Measurements from ENCODE around the gene SASH3. TPM values are rescaled to one million over a fixed set of nuclear protein-coding genes. Genes with fewer than 3 reads are reported as not detected.
A peak's percentile ranks its signal among the peaks of the same experiment; 100 is the strongest.

Gene SASH3
- total RNA-seq, 1 experiment from 2014 or later, result 0.42 TPM

DNA sequence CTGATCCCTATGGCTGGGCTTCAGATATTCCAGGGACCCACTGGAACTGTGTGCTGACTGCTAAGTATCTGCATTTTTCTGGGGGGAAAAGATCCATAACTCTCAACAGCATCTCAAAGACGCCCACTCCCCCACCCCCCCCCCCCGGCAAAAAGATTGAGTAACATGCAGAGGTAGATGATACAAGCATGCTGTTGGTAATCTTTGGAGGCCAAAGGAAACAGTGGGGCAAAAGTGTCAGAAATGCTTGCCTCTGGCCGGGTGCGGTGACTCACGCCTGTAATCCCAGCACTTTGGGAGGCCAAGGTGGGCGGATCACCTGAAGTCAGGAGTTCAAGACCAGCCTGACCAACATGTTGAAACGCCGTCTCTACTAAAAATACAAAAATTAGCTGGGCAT lies 28.8 kb upstream of the SASH3 start:
- ChIA-PET RAD21 (ENCODE audit: low non-redundant PET in 1 of 2, low total read pairs in 2 of 2, uncharacterized antibody in 2 of 2, unreplicated experiment in 2 of 2) (no interaction called here), POLR2A (no interaction called here), CTCF (no interaction called here)
- DNase-seq (ENCODE audit: low read depth, low spot score) (no peak), ATAC-seq (no peak)
- no peaks in the 10 kb centered on the region for H3K79me2 ChIP-seq (ENCODE audit: insufficient read depth, low read length)
- H3K4me1 ChIP-seq (ENCODE audit: control insufficient read depth in 1 of 2, insufficient read depth in 2 of 2, low read length in 2 of 2), result no peaks in the 10 kb centered on the region
- no peaks in the 10 kb centered on the region for H3K9me3 ChIP-seq (ENCODE audit: control insufficient read depth in 1 of 2, insufficient read depth in 1 of 2, low read depth in 1 of 2, low read length in 2 of 2)
- no peak overlapping the region for H3K4me2 ChIP-seq (ENCODE audit: low read length)
- H3K9ac ChIP-seq (ENCODE audit: low read length), result no peak overlapping the region
- intact Hi-C loops (cut with micrococcal nuclease), result no loop called here
- TF ChIP-seq POLR2AphosphoS5 (IDR thresholded peaks at IDR 0.05; ENCODE audit: low read depth, low read length) (no peak), JUND (IDR thresholded peaks at IDR 0.05) (no peak), SIN3A (IDR thresholded peaks at IDR 0.05; ENCODE audit: low read depth) (no peak), RAD21 (IDR thresholded peaks at IDR 0.05; ENCODE audit: low read depth) (no peak), SP1 (IDR thresholded peaks at IDR 0.05; ENCODE audit: low read depth) (no peak), CBX3 (IDR thresholded peaks at IDR 0.05; ENCODE audit: low read depth) (no peak)
- H3K36me3 ChIP-seq (ENCODE audit: control insufficient read depth in 1 of 2, insufficient read depth in 2 of 2, low read length in 2 of 2), result no peaks in the 10 kb centered on the region
- H3K27me3 ChIP-seq (ENCODE audit: insufficient read depth, low read length), result no peaks in the 10 kb centered on the region
- H4K20me1 ChIP-seq (ENCODE audit: insufficient read depth), result no peaks in the 10 kb centered on the region
- H3K9me2 ChIP-seq (ENCODE audit: insufficient read depth), result no peaks in the 10 kb centered on the region
- H2AFZ ChIP-seq (ENCODE audit: low read depth, low read length, poor library complexity, severe bottlenecking), result no peak overlapping the region
- BruUV-seq (replicated peaks), result no TSS peak
- H3K27ac ChIP-seq (ENCODE audit: low read depth, low read length), result no peak overlapping the region
- no peak overlapping the region for H3K4me3 ChIP-seq (replicated peaks in 1 of 2; ENCODE audit: low read depth in 1 of 2, low read length in 2 of 2)

DNA sequence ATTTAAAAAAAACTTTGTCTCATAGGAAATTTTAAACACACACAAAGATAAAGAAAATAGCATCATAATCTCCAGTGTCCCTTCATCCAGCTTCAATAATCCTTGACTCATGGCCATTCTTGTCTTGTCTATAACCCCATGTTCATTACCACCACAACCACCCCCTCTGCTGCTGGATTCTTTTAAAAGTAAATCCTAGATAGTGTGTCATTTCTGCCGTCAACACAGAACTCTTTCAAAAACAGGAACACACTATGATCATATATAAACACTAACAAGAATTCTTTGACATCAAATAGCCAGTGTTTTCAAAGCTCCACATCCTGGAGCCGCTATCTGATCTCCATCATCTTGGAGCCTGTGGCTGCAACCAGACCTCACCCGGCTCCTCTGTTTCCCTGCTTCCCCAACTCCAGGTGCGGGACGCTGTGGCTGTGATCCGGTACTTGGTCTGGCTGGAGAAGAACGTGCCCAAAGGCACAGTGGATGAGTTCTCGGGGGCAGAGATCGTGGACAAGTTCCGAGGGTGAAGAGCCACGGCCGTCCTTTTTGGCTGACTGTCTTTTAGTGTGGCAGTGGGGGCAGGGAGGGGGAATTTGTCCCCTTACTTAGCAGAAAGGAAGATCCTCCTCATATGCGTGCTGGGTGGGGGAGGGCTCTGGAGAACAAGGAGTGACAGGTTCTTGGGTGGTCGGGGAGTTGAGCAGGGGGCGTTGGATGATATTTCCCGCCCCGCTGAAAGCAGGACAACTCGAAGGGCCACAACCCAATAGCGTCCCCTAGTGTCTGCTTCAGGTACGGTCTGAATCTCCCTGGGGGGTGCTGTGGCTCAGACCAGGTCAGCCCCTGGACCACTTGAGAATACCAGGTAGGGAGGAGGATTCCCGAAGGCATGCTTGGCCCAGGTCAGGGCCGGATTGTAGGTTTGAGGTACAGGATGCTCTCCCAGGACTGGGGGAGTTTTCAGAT lies 25.4 kb upstream of the SASH3 start:
- DNase-seq (ENCODE audit: low read depth, low spot score), result no peak
- Histone ChIP-seq H2AFZ (ENCODE audit: low read depth, low read length, poor library complexity, severe bottlenecking) (no peak overlapping the region), H3K27ac (ENCODE audit: low read depth, low read length) (no peak overlapping the region), H3K27me3 (ENCODE audit: insufficient read depth, low read length) (no peaks in the 10 kb centered on the region), H3K79me2 (ENCODE audit: insufficient read depth, low read length) (no peaks in the 10 kb centered on the region), H3K4me2 (ENCODE audit: low read length) (no peak overlapping the region), H3K36me3 (ENCODE audit: control insufficient read depth in 1 of 2, insufficient read depth in 2 of 2, low read length in 2 of 2) (no peaks in the 10 kb centered on the region), H3K9ac (ENCODE audit: low read length) (no peak overlapping the region), H3K4me1 (ENCODE audit: control insufficient read depth in 1 of 2, insufficient read depth in 2 of 2, low read length in 2 of 2) (peaks cover 0 to 5% of the 10 kb centered on the region in 2 experiments; a peak in 1 of 4 replicates), H4K20me1 (ENCODE audit: insufficient read depth) (no peaks in the 10 kb centered on the region), H3K4me3 (replicated peaks in 1 of 2; ENCODE audit: low read depth in 1 of 2, low read length in 2 of 2) (no peak overlapping the region), H3K9me3 (ENCODE audit: control insufficient read depth in 1 of 2, insufficient read depth in 1 of 2, low read depth in 1 of 2, low read length in 2 of 2) (no peaks in the 10 kb centered on the region), H3K9me2 (ENCODE audit: insufficient read depth) (no peaks in the 10 kb centered on the region)
- BruUV-seq (replicated peaks), result no TSS peak
- intact Hi-C loops (cut with micrococcal nuclease), result no loop called here
- ChIA-PET POLR2A (no interaction called here), RAD21 (ENCODE audit: low non-redundant PET in 1 of 2, low total read pairs in 2 of 2, uncharacterized antibody in 2 of 2, unreplicated experiment in 2 of 2) (no interaction called here), CTCF (no interaction called here)
- 0 out of 2 replicates have a peak, but pooled peaks have one; percentile 38 for ATAC-seq
- TF ChIP-seq EZH2phosphoT487 (IDR thresholded peaks at IDR 0.05; ENCODE audit: borderline replicate concordance), result no peak
- TF ChIP-seq, protein P1, sequence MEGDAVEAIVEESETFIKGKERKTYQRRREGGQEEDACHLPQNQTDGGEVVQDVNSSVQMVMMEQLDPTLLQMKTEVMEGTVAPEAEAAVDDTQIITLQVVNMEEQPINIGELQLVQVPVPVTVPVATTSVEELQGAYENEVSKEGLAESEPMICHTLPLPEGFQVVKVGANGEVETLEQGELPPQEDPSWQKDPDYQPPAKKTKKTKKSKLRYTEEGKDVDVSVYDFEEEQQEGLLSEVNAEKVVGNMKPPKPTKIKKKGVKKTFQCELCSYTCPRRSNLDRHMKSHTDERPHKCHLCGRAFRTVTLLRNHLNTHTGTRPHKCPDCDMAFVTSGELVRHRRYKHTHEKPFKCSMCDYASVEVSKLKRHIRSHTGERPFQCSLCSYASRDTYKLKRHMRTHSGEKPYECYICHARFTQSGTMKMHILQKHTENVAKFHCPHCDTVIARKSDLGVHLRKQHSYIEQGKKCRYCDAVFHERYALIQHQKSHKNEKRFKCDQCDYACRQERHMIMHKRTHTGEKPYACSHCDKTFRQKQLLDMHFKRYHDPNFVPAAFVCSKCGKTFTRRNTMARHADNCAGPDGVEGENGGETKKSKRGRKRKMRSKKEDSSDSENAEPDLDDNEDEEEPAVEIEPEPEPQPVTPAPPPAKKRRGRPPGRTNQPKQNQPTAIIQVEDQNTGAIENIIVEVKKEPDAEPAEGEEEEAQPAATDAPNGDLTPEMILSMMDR (IDR thresholded peaks at IDR 0.05 in 2 of 3, conservative IDR thresholded peaks at IDR 0.05 in 1 of 3; ENCODE audit: borderline replicate concordance in 1 of 3, insufficient read depth in 1 of 3, low read depth in 2 of 3, low read length in 2 of 3), result peak in 2 of 3 experiments; percentile 52 to 57; a peak in 4 of 6 replicates
- peak; percentile 39 for TF ChIP-seq RAD21 (IDR thresholded peaks at IDR 0.05; ENCODE audit: low read depth)

Measured in HCT116 (cell line).